ENCODE measurements around the gene MAP3K20. TPM values are rescaled to one million over a fixed set of nuclear protein-coding genes. Genes with fewer than 3 reads are reported as not detected.

The MAP3K20 gene
- total RNA-seq, 8 experiments from 2014 or later = 2.9 to 69.1 (median 13.4) TPM

DNA sequence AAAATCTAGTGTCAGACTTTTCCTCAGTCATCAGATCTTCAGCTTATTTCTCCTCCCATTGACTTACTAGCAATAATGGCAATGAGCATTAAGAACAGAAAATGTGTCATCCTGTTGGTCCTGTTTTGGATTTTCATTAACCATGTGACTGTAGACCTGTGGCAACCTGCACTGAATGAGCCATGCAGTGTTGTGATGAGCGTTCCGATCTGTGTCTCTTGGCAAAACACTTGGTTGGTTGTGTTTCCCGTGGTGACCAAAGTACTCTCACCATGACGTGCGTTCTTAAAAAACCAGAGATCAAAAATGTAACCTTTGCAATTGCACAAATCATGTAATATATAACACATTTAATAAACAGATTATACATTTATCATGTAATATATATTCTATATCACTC lies 138.6 kb downstream of the MAP3K20 start:
- ATAC-seq (replicated peaks in 6 of 8) = no peak
- no peak overlapping the region for H3K27ac ChIP-seq
- H3K4me3 ChIP-seq = no peak overlapping the region
- WGBS, 10 experiments = 83 to 100% (median 93%) methylated on average over 2 to 5 of the region's 5 CpGs
- in situ Hi-C loops (cut with MboI; ENCODE audit: low pct_unique_long_range_greater_than_20kb in 2 of 9, low sequenced_read_pairs in 9 of 9, unreplicated experiment in 9 of 9) = loop anchor here (10.0 to 25.0 kb wide), 3 partner anchors 177 to 402 kb away; no protein-coding TSS in a partner anchor
- peaks cover 0 to 4% of the 10 kb centered on the region in 2 donors for H3K4me1 ChIP-seq (replicated peaks in 1 of 2)

DNA sequence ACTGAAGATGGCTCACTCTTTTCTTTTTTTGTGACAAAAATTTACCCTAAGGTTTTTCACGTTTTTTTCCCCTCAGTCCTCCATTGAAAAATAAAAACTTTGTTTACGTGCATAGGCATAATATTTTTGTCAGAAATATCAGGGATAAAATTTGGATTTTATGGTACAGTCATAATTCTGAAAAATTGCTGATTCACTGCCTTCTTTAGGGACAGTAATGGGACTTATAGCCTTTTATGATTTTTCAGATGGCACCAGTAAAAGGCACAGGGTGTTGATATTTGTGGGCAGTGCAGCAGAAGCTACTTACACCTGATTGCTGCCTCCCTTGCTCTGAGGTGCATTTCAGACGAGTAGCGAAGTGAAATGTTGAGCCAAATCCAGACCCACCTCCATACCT lies 139.7 kb downstream of the MAP3K20 start:
- in situ Hi-C loops (cut with MboI; ENCODE audit: low pct_unique_long_range_greater_than_20kb in 2 of 9, low sequenced_read_pairs in 9 of 9, unreplicated experiment in 9 of 9) = loop anchor here (10.0 to 25.0 kb wide), 3 partner anchors 178 to 403 kb away; no protein-coding TSS in a partner anchor
- Histone ChIP-seq H3K27ac (no peak overlapping the region), H3K4me3 (no peak overlapping the region), H3K4me1 (replicated peaks in 1 of 2) (peaks cover 0 to 2% of the 10 kb centered on the region in 2 donors)
- WGBS, 10 experiments = 25 to 100% (median 90%) methylated on average over 1 to 4 of the region's 4 CpGs; no CpG with 5 or more reads in 2 of the 10 experiments
- ATAC-seq (replicated peaks in 6 of 8) = no peak

DNA sequence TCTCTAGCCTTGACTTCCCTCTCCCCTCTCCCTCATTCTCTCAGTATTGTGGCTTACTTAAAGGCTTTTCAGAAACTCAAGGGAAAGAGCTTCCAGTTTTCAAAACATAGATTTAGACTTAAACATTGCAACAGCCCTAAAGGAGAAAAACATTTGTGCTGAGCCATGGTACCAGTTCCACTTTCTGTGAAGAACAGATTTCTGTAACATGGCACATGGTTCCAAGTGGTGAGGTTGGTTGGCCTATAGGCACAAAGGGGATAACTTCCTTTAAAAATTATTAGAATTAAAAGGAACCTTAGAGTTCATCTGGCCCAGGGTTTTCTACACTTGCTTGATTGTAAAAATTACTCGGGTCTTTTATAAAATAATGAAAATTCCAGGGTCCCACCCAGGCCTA lies 140.4 kb downstream of the MAP3K20 start:
- Histone ChIP-seq H3K27ac (no peak overlapping the region), H3K4me1 (replicated peaks in 1 of 2) (no peaks in the 10 kb centered on the region), H3K4me3 (no peak overlapping the region)
- in situ Hi-C loops (cut with MboI; ENCODE audit: low pct_unique_long_range_greater_than_20kb in 2 of 9, low sequenced_read_pairs in 9 of 9, unreplicated experiment in 9 of 9) = loop anchor here (10.0 to 25.0 kb wide), 3 partner anchors 179 to 404 kb away; no protein-coding TSS in a partner anchor
- ATAC-seq (replicated peaks in 6 of 8) = no peak
- 100% methylated on average over 1 of the region's 1 CpG; no CpG with 5 or more reads in 4 of the 10 experiments for WGBS, 10 experiments

DNA sequence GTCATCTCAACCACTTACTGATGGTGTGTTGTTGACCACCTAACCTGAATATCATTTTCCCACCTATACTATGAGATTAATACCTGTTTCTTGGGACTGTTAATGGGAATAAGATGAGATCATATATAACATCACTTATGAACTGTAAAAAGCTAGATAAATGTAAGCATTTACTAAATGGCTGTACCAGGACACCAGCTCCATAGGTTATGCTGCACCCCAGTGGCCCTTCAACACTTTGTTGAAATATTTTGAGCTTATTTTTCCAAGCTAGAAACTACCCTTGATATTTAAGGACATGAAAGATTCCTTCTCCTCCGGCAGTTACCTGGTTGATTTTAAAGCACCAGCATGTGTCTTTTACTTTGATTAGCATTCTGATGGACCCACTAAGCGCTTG lies 141.0 kb downstream of the MAP3K20 start:
- in situ Hi-C loops (cut with MboI; ENCODE audit: low pct_unique_long_range_greater_than_20kb in 2 of 9, low sequenced_read_pairs in 9 of 9, unreplicated experiment in 9 of 9) = loop anchor here (10.0 to 25.0 kb wide), 3 partner anchors 179 to 404 kb away; no protein-coding TSS in a partner anchor
- no peak overlapping the region for H3K4me3 ChIP-seq
- no peaks in the 10 kb centered on the region for H3K4me1 ChIP-seq (replicated peaks in 1 of 2)
- no peak overlapping the region for H3K27ac ChIP-seq
- WGBS, 10 experiments = 60 to 100% (median 100%) methylated on average over 1 to 2 of the region's 2 CpGs; no CpG with 5 or more reads in 2 of the 10 experiments
- ATAC-seq (replicated peaks in 6 of 8) = no peak

DNA sequence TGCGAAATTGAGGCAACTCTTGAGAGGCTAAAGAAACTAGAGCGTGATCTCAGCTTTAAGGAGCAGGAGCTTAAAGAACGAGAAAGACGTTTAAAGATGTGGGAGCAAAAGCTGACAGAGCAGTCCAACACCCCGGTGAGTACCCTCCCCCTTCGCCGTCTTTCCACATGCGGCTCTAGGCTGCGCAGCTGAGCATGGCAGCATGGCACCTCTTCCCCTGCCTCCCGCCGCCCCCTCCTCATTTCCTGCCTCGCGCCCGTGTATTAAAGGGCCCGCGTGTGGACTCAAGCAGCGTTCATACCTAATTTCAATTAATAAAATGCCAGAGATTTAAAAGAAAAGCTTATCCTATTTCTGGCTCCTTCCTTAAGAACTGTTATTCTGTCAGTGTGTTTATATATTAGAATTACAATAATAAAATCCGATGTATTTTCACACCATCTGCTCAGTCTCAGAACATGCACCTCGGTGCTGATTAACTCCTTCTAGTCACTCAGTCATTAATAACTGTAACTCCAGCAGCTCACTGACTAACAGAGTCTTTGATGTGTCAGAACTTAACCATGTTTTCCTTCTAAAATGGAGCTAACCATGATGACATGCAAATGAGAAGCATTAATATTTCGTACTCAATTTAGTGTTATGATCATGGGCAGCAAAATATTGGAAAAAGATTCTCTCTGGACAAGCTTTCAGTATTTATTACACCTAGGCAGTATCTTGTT lies 141.6 kb downstream of the MAP3K20 start:
- in situ Hi-C loops (cut with MboI; ENCODE audit: low pct_unique_long_range_greater_than_20kb in 2 of 9, low sequenced_read_pairs in 9 of 9, unreplicated experiment in 9 of 9) = loop anchor here (10.0 to 25.0 kb wide), 3 partner anchors 180 to 405 kb away; no protein-coding TSS in a partner anchor
- Histone ChIP-seq H3K27ac (no peak overlapping the region), H3K4me3 (no peak overlapping the region), H3K4me1 (replicated peaks in 1 of 2) (no peaks in the 10 kb centered on the region)
- WGBS, 10 experiments = 20 to 100% (median 83%) methylated on average over 1 to 10 of the region's 20 CpGs
- ATAC-seq (replicated peaks in 6 of 8) = no peak

DNA sequence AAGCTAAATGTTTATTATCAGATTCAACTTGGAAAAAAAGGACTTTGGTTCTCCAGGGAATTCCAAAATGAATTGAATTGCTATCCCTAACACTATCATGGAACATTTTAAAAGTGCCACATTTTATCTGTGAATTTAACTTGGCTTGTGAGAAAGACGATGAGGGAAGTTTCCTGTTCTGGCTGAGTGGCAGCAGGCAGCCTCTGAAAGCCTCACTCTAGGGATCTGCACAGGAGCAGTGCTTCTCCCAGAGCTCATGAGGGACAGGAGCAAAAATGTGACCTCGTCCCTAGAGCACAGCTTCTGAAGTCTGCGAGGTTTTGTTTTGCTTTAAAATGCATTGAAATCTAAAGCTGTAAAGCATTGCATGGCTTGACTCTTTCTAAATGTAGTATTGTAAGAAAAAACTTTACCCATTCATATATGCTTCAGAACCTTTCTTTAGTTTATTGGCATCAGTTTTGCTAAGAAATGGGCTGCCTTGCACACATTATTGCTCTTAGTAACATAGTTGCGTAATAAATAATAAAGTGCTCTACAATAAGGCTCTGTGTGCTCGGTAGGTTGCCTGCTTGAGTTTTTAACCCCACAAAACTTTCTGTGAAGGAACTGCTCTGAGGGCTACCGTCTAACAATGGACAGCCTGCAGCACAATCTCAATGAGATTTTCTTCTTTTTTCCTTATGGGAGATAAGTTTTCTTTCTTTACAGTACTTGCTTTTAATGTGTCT lies 142.8 kb downstream of the MAP3K20 start:
- WGBS, 10 experiments = 14 to 94% (median 22%) methylated on average over 1 to 6 of the region's 6 CpGs; no CpG with 5 or more reads in 1 of the 10 experiments
- in situ Hi-C loops (cut with MboI; ENCODE audit: low pct_unique_long_range_greater_than_20kb in 2 of 9, low sequenced_read_pairs in 9 of 9, unreplicated experiment in 9 of 9) = loop anchor here (10.0 to 25.0 kb wide), 3 partner anchors 181 to 406 kb away; no protein-coding TSS in a partner anchor
- Histone ChIP-seq H3K4me1 (replicated peaks in 1 of 2) (no peaks in the 10 kb centered on the region), H3K27ac (no peak overlapping the region), H3K4me3 (no peak overlapping the region)
- ATAC-seq (replicated peaks in 6 of 8) = peak in 1 of 8 experiments; percentile 46

DNA sequence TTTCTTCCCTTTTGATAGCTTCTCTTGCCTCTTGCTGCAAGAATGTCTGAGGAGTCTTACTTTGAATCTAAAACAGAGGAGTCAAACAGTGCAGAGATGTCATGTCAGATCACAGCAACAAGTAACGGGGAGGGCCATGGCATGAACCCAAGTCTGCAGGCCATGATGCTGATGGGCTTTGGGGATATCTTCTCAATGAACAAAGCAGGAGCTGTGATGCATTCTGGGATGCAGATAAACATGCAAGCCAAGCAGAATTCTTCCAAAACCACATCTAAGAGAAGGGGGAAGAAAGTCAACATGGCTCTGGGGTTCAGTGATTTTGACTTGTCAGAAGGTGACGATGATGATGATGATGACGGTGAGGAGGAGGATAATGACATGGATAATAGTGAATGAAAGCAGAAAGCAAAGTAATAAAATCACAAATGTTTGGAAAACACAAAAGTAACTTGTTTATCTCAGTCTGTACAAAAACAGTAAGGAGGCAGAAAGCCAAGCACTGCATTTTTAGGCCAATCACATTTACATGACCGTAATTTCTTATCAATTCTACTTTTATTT lies 145.6 kb downstream of the MAP3K20 start:
- Histone ChIP-seq H3K4me1 (replicated peaks in 1 of 2) (peaks cover 0 to under 1% of the 10 kb centered on the region in 2 donors), H3K4me3 (no peak overlapping the region), H3K27ac (no peak overlapping the region)
- no peak for ATAC-seq (replicated peaks in 6 of 8)
- 83 to 100% (median 96%) methylated on average over 1 to 4 of the region's 4 CpGs; no CpG with 5 or more reads in 1 of the 10 experiments for WGBS, 10 experiments
- in situ Hi-C loops (cut with MboI; ENCODE audit: low pct_unique_long_range_greater_than_20kb in 2 of 9, low sequenced_read_pairs in 9 of 9, unreplicated experiment in 9 of 9) = loop anchor here (25.0 kb wide), 2 partner anchors 184 to 409 kb away; no protein-coding TSS in a partner anchor

DNA sequence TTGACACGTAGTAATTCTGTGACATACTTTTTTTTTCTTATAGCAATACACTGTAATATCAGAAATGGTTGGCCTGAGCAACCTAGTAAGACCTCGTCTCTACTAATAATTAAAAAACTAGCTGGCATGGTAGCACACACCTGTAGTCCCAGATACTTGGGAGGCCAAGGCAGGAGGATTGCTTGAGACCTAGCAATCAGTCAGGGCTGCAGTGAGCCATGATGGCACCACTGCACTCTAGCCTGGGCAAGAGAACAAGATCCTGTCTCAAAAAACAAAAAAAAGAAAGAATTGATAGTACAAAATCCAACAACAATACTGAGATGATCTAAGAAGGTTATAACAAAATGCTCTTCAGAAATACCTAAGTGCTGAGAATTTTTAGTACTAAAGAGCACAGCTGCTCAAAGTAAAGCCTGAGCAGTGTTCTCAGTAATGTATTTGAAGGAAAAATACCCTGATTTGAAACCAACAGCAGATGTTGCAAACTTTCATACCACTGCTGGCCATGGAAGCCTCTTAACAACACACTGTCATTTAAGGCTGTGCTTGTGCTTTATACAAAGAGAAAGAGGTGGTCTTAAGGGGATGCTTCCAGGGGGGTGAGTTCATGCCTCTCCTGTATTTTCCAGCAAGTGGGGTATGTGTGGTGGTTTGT lies 146.4 kb downstream of the MAP3K20 start:
- H3K4me3 ChIP-seq = no peak overlapping the region
- in situ Hi-C loops (cut with MboI; ENCODE audit: low pct_unique_long_range_greater_than_20kb in 2 of 9, low sequenced_read_pairs in 9 of 9, unreplicated experiment in 9 of 9) = loop anchor here (25.0 kb wide), 2 partner anchors 185 to 410 kb away; no protein-coding TSS in a partner anchor
- H3K4me1 ChIP-seq (replicated peaks in 1 of 2) = peaks cover 0 to 4% of the 10 kb centered on the region in 2 donors
- WGBS, 10 experiments = 29 to 100% (median 75%) methylated on average over 1 to 2 of the region's 2 CpGs
- ATAC-seq (replicated peaks in 6 of 8) = no peak
- no peak overlapping the region for H3K27ac ChIP-seq

DNA sequence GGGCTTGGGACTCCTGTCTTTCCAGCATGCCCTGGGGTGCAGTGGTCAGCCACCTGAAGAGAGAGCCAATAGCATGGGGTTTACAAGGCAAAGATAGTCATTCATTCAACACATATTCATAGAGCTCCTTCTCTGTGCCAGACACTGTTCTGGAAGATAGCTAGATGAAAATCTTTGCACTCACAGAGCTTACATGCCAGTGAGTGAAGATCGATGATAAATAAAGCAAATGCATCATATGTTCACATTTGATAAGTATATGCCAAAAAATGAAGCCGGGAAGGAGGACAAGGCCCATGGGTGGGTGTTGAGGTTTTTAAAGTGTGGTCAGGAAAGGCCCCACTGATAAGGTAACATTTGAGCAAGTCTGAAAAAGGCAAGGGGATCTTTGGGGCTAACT lies 148.2 kb downstream of the MAP3K20 start:
- WGBS, 10 experiments = 60 to 100% (median 100%) methylated on average over 1 to 2 of the region's 2 CpGs; no CpG with 5 or more reads in 1 of the 10 experiments
- ATAC-seq (replicated peaks in 6 of 8) = peak in 2 of 8 experiments; percentile 36 to 57
- Histone ChIP-seq H3K4me1 (replicated peaks in 1 of 2) (peaks cover 0 to 4% of the 10 kb centered on the region in 2 donors), H3K27ac (no peak overlapping the region), H3K4me3 (no peak overlapping the region)
- in situ Hi-C loops (cut with MboI; ENCODE audit: low pct_unique_long_range_greater_than_20kb in 2 of 9, low sequenced_read_pairs in 9 of 9, unreplicated experiment in 9 of 9) = loop anchor here (25.0 kb wide), 2 partner anchors 187 to 412 kb away; no protein-coding TSS in a partner anchor

DNA sequence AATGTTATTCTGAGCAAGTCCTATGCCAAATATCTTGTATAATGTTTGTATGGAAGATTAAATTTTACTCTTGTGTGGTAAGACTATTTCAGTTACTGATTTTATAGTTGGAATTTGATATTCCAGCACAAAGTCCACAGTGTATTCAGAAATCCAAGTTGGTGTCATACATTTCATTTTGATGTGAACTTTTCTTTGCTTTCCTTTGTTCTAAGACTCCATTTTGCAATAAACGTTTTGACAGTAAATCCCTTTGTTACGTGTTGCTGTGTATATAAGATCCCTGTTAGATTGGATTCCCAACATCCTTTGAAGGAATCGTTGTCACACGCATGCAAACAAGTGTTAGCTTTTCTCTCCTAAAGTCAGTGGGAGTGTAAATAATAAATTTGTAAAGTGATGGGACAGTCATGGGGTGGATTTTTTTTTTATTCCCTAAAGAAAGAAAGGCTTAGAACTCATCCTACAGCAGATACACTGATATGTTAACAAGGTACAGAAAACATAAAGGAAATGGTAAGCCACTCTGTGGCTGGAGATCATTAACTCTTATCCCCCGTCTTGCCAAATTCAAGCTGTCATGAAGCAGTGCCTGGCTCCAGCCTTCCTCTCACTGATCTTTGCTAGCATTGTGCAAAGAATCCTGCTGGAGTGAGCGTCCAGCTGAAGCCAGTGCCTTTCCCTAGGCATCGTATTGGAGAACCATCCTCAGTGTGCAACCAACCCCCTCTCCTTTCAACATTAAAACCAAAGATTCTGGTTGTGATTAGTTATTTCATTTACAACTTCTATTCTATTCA lies 151.5 kb downstream of the MAP3K20 start:
- WGBS, 10 experiments = 20 to 100% (median 71%) methylated on average over 1 to 7 of the region's 7 CpGs
- ATAC-seq (replicated peaks in 6 of 8) = peak in 2 of 8 experiments; percentile 24 to 58
- H3K4me1 ChIP-seq (replicated peaks in 1 of 2) = peaks cover 0 to 4% of the 10 kb centered on the region in 2 donors
- no peak overlapping the region for H3K27ac ChIP-seq
- no peak overlapping the region for H3K4me3 ChIP-seq
- in situ Hi-C loops (cut with MboI; ENCODE audit: low pct_unique_long_range_greater_than_20kb in 2 of 9, low sequenced_read_pairs in 9 of 9, unreplicated experiment in 9 of 9) = no loop called here

DNA sequence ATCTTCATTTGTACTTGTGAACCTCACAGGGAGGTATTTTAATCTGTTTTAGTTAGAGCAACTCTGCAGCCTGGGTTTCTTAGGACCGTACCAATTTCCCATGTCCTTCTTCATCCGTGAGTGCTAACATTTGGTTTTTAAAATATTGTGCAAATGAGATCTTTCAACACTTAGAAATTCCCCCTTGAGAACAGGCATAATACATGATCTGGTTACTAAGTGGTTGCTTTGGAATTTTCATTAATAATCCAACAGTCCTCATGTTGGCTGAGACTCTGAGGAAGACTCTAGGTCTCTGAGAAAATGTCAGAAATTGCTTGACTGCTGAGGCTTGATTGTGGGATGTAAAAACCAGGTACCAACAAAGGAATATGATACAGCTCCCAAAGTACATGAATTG lies 153.4 kb downstream of the MAP3K20 start:
- in situ Hi-C loops (cut with MboI; ENCODE audit: low pct_unique_long_range_greater_than_20kb in 2 of 9, low sequenced_read_pairs in 9 of 9, unreplicated experiment in 9 of 9) = no loop called here
- ATAC-seq (replicated peaks in 6 of 8) = peak in 2 of 8 experiments; percentile 31 to 36
- Histone ChIP-seq H3K4me3 (no peak overlapping the region), H3K4me1 (replicated peaks in 1 of 2) (peaks cover 0 to 4% of the 10 kb centered on the region in 2 donors), H3K27ac (no peak overlapping the region)
- 20 to 100% (median 60%) methylated on average over 1 to 2 of the region's 2 CpGs; no CpG with 5 or more reads in 5 of the 10 experiments for WGBS, 10 experiments

All from motor neuron (in vitro differentiated cells).